Karpas-422 (cell line): ENCODE measurements around the gene MALT1. TPM values are rescaled to one million over a fixed set of nuclear protein-coding genes. Genes with fewer than 3 reads are reported as not detected.

Experiments
- DNase-seq: peaks from one replicate; pipeline ENCODE4 v3.0.0-alpha.2; 2015
- H2AFZ ChIP-seq: fragments of 200-600 bp; sonication (generic); 2 replicates; pipeline ENCODE4 v1.6.1; 2014; ENCODE audit warnings: antibody characterized with exemption, low read length, mixed read lengths
- H3K27ac ChIP-seq: fragments of 200-600 bp; sonication (generic); 2 replicates; pipeline ENCODE4 v1.5.1; 2014; ENCODE audit warnings: mild to moderate bottlenecking, low read length, moderate library complexity
- H3K27me3 ChIP-seq: fragments of 200-600 bp; sonication (generic); 2 replicates; pipeline ENCODE4 v1.6.1; 2014; ENCODE audit warnings: low read length, mixed read lengths
- H3K36me3 ChIP-seq: fragments of 200-600 bp; sonication (generic); 2 replicates; pipeline ENCODE4 v1.6.1; 2014; ENCODE audit warnings: low read length, mixed read lengths; ENCODE audit not compliant: insufficient read depth
- H3K4me1 ChIP-seq: fragments of 200-600 bp; sonication (generic); 2 replicates; pipeline ENCODE4 v1.6.1; 2014; ENCODE audit warnings: mild to moderate bottlenecking, low read length, mixed read lengths
- H3K4me2 ChIP-seq: fragments of 200-600 bp; sonication (generic); 2 replicates; pipeline ENCODE4 v1.6.1; 2014; ENCODE audit warnings: low read length, low read depth, mild to moderate bottlenecking; ENCODE audit not compliant: poor library complexity, severe bottlenecking
- H3K4me3 ChIP-seq: fragments of 200-600 bp; sonication (generic); 2 replicates; pipeline ENCODE4 v1.5.1; 2014; ENCODE audit warnings: mild to moderate bottlenecking, antibody characterized with exemption, low read length, mixed read lengths
- H3K79me2 ChIP-seq: fragments of 200-600 bp; sonication (generic); 2 replicates; pipeline ENCODE4 v1.6.1; 2014; ENCODE audit warnings: mild to moderate bottlenecking, low read length, mixed read lengths
- H3K9ac ChIP-seq: fragments of 200-600 bp; sonication (generic); 2 replicates; pipeline ENCODE4 v1.6.0; 2014; ENCODE audit warnings: low read length
- H3K9me2 ChIP-seq: fragments of 200-600 bp; sonication (generic), shearing (Covaris generic); replicated peaks from 2 replicates; pipeline ENCODE4 v1.6.0; 2014; ENCODE audit warnings: mild to moderate bottlenecking, low read length, moderate library complexity; ENCODE audit not compliant: insufficient read depth
- H3K9me3 ChIP-seq: fragments of 300-700, 200-600 bp; sonication (generic); 2 replicates; pipeline ENCODE4 v1.6.1; 2014; ENCODE audit warnings: low read length, mixed read lengths
- H4K20me1 ChIP-seq: fragments of 200-600 bp; sonication (generic); 2 replicates; pipeline ENCODE4 v1.6.1; 2014; ENCODE audit warnings: mild to moderate bottlenecking, antibody characterized with exemption, low read length, low read depth; ENCODE audit not compliant: insufficient read depth
- total RNA-seq: library from RNA; depleted of rRNA; stranded (reverse); fragments of >200 nt; shearing (Covaris generic); gene quantifications from 2 replicates; pipeline ENCODE4 v1.2.3, GENCODE V29; 2014; ENCODE audit warnings: low replicate concordance

The MALT1 gene
- total RNA-seq, 1 experiment from 2014 or later, result 35.3 TPM

- Histone ChIP-seq H4K20me1 (no peaks in the 10 kb centered on the region), H3K9me3 (no peaks in the 10 kb centered on the region), H3K79me2 (no peaks in the 10 kb centered on the region), H3K36me3 (no peaks in the 10 kb centered on the region), H2AFZ (no peak overlapping the region), H3K4me3 (no peak overlapping the region), H3K27ac (no peak overlapping the region), H3K27me3 (no peaks in the 10 kb centered on the region), H3K4me1 (no peaks in the 10 kb centered on the region), H3K9me2 (no peaks in the 10 kb centered on the region), H3K9ac (no peak overlapping the region), H3K4me2 (no peak overlapping the region)
- DNase-seq, result no peak
Observed at GRCh38 chr18:58780045-58780444, 108.8 kb downstream of the MALT1 start.

GRCh38 chr18:58781627-58782194, 110.4 kb downstream of the MALT1 start:
- Histone ChIP-seq H2AFZ (no peak overlapping the region), H3K27ac (no peak overlapping the region), H3K27me3 (no peaks in the 10 kb centered on the region), H3K4me3 (no peak overlapping the region), H4K20me1 (no peaks in the 10 kb centered on the region), H3K9ac (no peak overlapping the region), H3K9me3 (no peaks in the 10 kb centered on the region), H3K9me2 (no peaks in the 10 kb centered on the region), H3K4me2 (no peak overlapping the region), H3K79me2 (no peaks in the 10 kb centered on the region), H3K4me1 (no peaks in the 10 kb centered on the region), H3K36me3 (no peaks in the 10 kb centered on the region)
- DNase-seq, result peak; percentile 93

- Histone ChIP-seq H3K4me2 (no peak overlapping the region), H2AFZ (no peak overlapping the region)
Observed at GRCh38 chr18:58784601-58785137, 113.4 kb downstream of the MALT1 start.

GRCh38 chr18:58785171-58785805, 114.0 kb downstream of the MALT1 start:
- Histone ChIP-seq H3K79me2 (no peaks in the 10 kb centered on the region), H4K20me1 (no peaks in the 10 kb centered on the region), H3K9ac (no peak overlapping the region), H3K4me1 (no peaks in the 10 kb centered on the region), H3K36me3 (no peaks in the 10 kb centered on the region), H3K27me3 (no peaks in the 10 kb centered on the region), H3K9me2 (no peaks in the 10 kb centered on the region), H3K4me3 (no peak overlapping the region), H3K27ac (no peak overlapping the region), H2AFZ (no peak overlapping the region), H3K9me3 (no peaks in the 10 kb centered on the region), H3K4me2 (no peak overlapping the region)
- DNase-seq, result no peak

More at GRCh38 chr18:58784601-58785137, 113.4 kb downstream of the MALT1 start:
- Histone ChIP-seq H3K4me3 (no peak overlapping the region), H3K27ac (no peak overlapping the region), H3K36me3 (no peaks in the 10 kb centered on the region), H3K9me3 (no peaks in the 10 kb centered on the region), H3K9ac (no peak overlapping the region), H3K27me3 (no peaks in the 10 kb centered on the region), H4K20me1 (no peaks in the 10 kb centered on the region), H3K4me1 (no peaks in the 10 kb centered on the region), H3K9me2 (no peaks in the 10 kb centered on the region), H3K79me2 (no peaks in the 10 kb centered on the region)
- DNase-seq, result no peak

- no peak for DNase-seq
- H3K4me3 ChIP-seq, result no peak overlapping the region
- no peaks in the 10 kb centered on the region for H3K27me3 ChIP-seq
- H3K27ac ChIP-seq, result no peak overlapping the region
- H4K20me1 ChIP-seq, result no peaks in the 10 kb centered on the region
- H3K4me2 ChIP-seq, result no peak overlapping the region
- H3K9me3 ChIP-seq, result no peaks in the 10 kb centered on the region
- H3K4me1 ChIP-seq, result no peaks in the 10 kb centered on the region
- no peaks in the 10 kb centered on the region for H3K9me2 ChIP-seq
- no peaks in the 10 kb centered on the region for H3K36me3 ChIP-seq
- no peaks in the 10 kb centered on the region for H3K79me2 ChIP-seq
- no peak overlapping the region for H3K9ac ChIP-seq
- no peak overlapping the region for H2AFZ ChIP-seq
Observed at GRCh38 chr18:58785870-58786269, 114.6 kb downstream of the MALT1 start.

- DNase-seq, result no peak
- Histone ChIP-seq H3K79me2 (no peaks in the 10 kb centered on the region), H3K4me3 (no peak overlapping the region), H3K4me2 (no peak overlapping the region), H2AFZ (no peak overlapping the region), H3K27me3 (no peaks in the 10 kb centered on the region), H3K9me3 (no peaks in the 10 kb centered on the region), H3K9me2 (no peaks in the 10 kb centered on the region), H3K36me3 (no peaks in the 10 kb centered on the region), H3K4me1 (no peaks in the 10 kb centered on the region), H3K27ac (no peak overlapping the region), H3K9ac (no peak overlapping the region), H4K20me1 (no peaks in the 10 kb centered on the region)
Observed at GRCh38 chr18:58787536-58788149, 116.4 kb downstream of the MALT1 start.

- H2AFZ ChIP-seq, result no peak overlapping the region
Observed at GRCh38 chr18:58788470-58788869, 117.2 kb downstream of the MALT1 start.

GRCh38 chr18:58788971-58789875, 118.0 kb downstream of the MALT1 start:
- no peaks in the 10 kb centered on the region for H3K9me2 ChIP-seq
- no peak for DNase-seq
- H3K36me3 ChIP-seq, result no peaks in the 10 kb centered on the region
- H3K4me2 ChIP-seq, result no peak overlapping the region
- H3K4me3 ChIP-seq, result no peak overlapping the region
- H4K20me1 ChIP-seq, result no peaks in the 10 kb centered on the region
- H3K79me2 ChIP-seq, result no peaks in the 10 kb centered on the region
- no peaks in the 10 kb centered on the region for H3K4me1 ChIP-seq
- H3K9ac ChIP-seq, result no peak overlapping the region
- H3K27me3 ChIP-seq, result no peaks in the 10 kb centered on the region
- H3K9me3 ChIP-seq, result no peaks in the 10 kb centered on the region
- H2AFZ ChIP-seq, result no peak overlapping the region
- H3K27ac ChIP-seq, result no peak overlapping the region

More at GRCh38 chr18:58788470-58788869, 117.2 kb downstream of the MALT1 start:
- no peak overlapping the region for H3K9ac ChIP-seq
- H4K20me1 ChIP-seq, result no peaks in the 10 kb centered on the region
- no peaks in the 10 kb centered on the region for H3K27me3 ChIP-seq
- no peaks in the 10 kb centered on the region for H3K4me1 ChIP-seq
- H3K36me3 ChIP-seq, result no peaks in the 10 kb centered on the region
- no peak overlapping the region for H3K4me3 ChIP-seq
- no peak overlapping the region for H3K27ac ChIP-seq
- no peaks in the 10 kb centered on the region for H3K79me2 ChIP-seq
- H3K9me3 ChIP-seq, result no peaks in the 10 kb centered on the region
- H3K9me2 ChIP-seq, result no peaks in the 10 kb centered on the region
- no peak for DNase-seq
- no peak overlapping the region for H3K4me2 ChIP-seq
